Ishikawa (cell line): ENCODE results near the gene YIPF6.

Experiments
- EP300 ChIP-seq: IDR thresholded peaks from 2 replicates; pipeline ENCODE4 v1.6.1; 2012; ENCODE audit warnings: borderline replicate concordance
- MAX ChIP-seq: IDR thresholded peaks from 2 replicates; pipeline ENCODE4 v1.6.1; 2012
- RAD21 ChIP-seq: IDR thresholded peaks from 2 replicates; pipeline ENCODE4 v1.6.1; 2012; ENCODE audit warnings: low read depth
- TAF1 ChIP-seq: IDR thresholded peaks from 2 replicates; pipeline ENCODE4 v1.6.1; 2012; ENCODE audit warnings: low read depth, mild to moderate bottlenecking
- TCF12 ChIP-seq: IDR thresholded peaks from 2 replicates; pipeline ENCODE4 v1.6.1; 2012; ENCODE audit warnings: low read depth
- YY1 ChIP-seq: IDR thresholded peaks from 2 replicates; pipeline ENCODE4 v1.6.1; 2012; ENCODE audit warnings: low read depth
- ZBTB7A ChIP-seq: IDR thresholded peaks from 2 replicates; pipeline ENCODE4 v1.6.1; 2012; ENCODE audit warnings: low read depth

- TF ChIP-seq YY1 (no peak), TAF1 (no peak), ZBTB7A (no peak), MAX (no peak), RAD21 (no peak), TCF12 (no peak), EP300 (no peak)
Observed at GRCh38 chrX:68503836-68504636, 5.2 kb downstream of the YIPF6 start.
